Measurements from ENCODE around the gene BDH1.

GRCh38 chr3:197486861-197487260, 68.9 kb downstream of the BDH1 start:
- TF ChIP-seq JUNB (CRISPR knock-in tag; IDR thresholded peaks at IDR 0.05; ENCODE audit: borderline replicate concordance) = no peak
- TF ChIP-seq, protein P1, sequence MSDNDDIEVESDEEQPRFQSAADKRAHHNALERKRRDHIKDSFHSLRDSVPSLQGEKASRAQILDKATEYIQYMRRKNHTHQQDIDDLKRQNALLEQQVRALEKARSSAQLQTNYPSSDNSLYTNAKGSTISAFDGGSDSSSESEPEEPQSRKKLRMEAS (IDR thresholded peaks at IDR 0.05) = no peak
